ENCODE results near the gene XRRA1.

The XRRA1 gene

GRCh38 chr11:74863410-74863809 is 85.5 kb downstream of the XRRA1 start:
- Histone ChIP-seq H3K4me3 (ENCODE audit: low read depth, low read length) (no peak overlapping the region), H3K79me2 (no peaks in the 10 kb centered on the region), H3K9me3 (ENCODE audit: control insufficient read depth, low read length) (no peaks in the 10 kb centered on the region), H3K27ac (no peak overlapping the region), H3K4me2 (ENCODE audit: low read length) (no peak overlapping the region), H3K27me3 (ENCODE audit: control insufficient read depth, insufficient read depth, low read length) (no peaks in the 10 kb centered on the region), H3K4me1 (no peaks in the 10 kb centered on the region), H3K36me3 (ENCODE audit: control insufficient read depth, insufficient read depth, low read length) (no peaks in the 10 kb centered on the region), H3K9ac (no peak overlapping the region), H2AFZ (no peak overlapping the region)
- no peak for TF ChIP-seq CTCF (IDR thresholded peaks at IDR 0.05)

- no peaks in the 10 kb centered on the region for H3K4me1 ChIP-seq
- no peaks in the 10 kb centered on the region for H3K27me3 ChIP-seq (ENCODE audit: control insufficient read depth, insufficient read depth, low read length)
- H2AFZ ChIP-seq: no peak overlapping the region
- H3K27ac ChIP-seq: no peak overlapping the region
- H3K36me3 ChIP-seq (ENCODE audit: control insufficient read depth, insufficient read depth, low read length): no peaks in the 10 kb centered on the region
- H3K9me3 ChIP-seq (ENCODE audit: control insufficient read depth, low read length): no peaks in the 10 kb centered on the region
- H3K79me2 ChIP-seq: no peaks in the 10 kb centered on the region
- no peak overlapping the region for H3K9ac ChIP-seq
- no peak for TF ChIP-seq CTCF (IDR thresholded peaks at IDR 0.05)
- no peak overlapping the region for H3K4me2 ChIP-seq (ENCODE audit: low read length)
- H3K4me3 ChIP-seq (ENCODE audit: low read depth, low read length): no peak overlapping the region
Measured at GRCh38 chr11:74860743-74861142, 88.1 kb downstream of the XRRA1 start.

GRCh38 chr11:74853223-74853622 is 95.7 kb downstream of the XRRA1 start:
- no peaks in the 10 kb centered on the region for H3K4me1 ChIP-seq
- no peak overlapping the region for H3K9ac ChIP-seq
- H3K9me3 ChIP-seq (ENCODE audit: control insufficient read depth, low read length): no peaks in the 10 kb centered on the region
- H3K36me3 ChIP-seq (ENCODE audit: control insufficient read depth, insufficient read depth, low read length): no peaks in the 10 kb centered on the region
- H3K27ac ChIP-seq: no peak overlapping the region
- H3K4me3 ChIP-seq (ENCODE audit: low read depth, low read length): no peak overlapping the region
- H3K4me2 ChIP-seq (ENCODE audit: low read length): no peak overlapping the region
- H3K27me3 ChIP-seq (ENCODE audit: control insufficient read depth, insufficient read depth, low read length): no peaks in the 10 kb centered on the region
- H3K79me2 ChIP-seq: no peaks in the 10 kb centered on the region
- no peak for TF ChIP-seq CTCF (IDR thresholded peaks at IDR 0.05)
- no peak overlapping the region for H2AFZ ChIP-seq

GRCh38 chr11:74849525-74850391 is 99.1 kb downstream of the XRRA1 start:
- H3K36me3 ChIP-seq (ENCODE audit: control insufficient read depth, insufficient read depth, low read length): no peaks in the 10 kb centered on the region
- no peak overlapping the region for H3K27ac ChIP-seq

More at GRCh38 chr11:74849525-74850391, 99.1 kb downstream of the XRRA1 start:
- no peak overlapping the region for H3K9ac ChIP-seq
- no peak overlapping the region for H3K4me2 ChIP-seq (ENCODE audit: low read length)
- no peaks in the 10 kb centered on the region for H3K9me3 ChIP-seq (ENCODE audit: control insufficient read depth, low read length)
- no peak for TF ChIP-seq CTCF (IDR thresholded peaks at IDR 0.05)
- H3K79me2 ChIP-seq: no peaks in the 10 kb centered on the region
- H2AFZ ChIP-seq: no peak overlapping the region
- H3K27me3 ChIP-seq (ENCODE audit: control insufficient read depth, insufficient read depth, low read length): no peaks in the 10 kb centered on the region
- no peaks in the 10 kb centered on the region for H3K4me1 ChIP-seq
- no peak overlapping the region for H3K4me3 ChIP-seq (ENCODE audit: low read depth, low read length)
